ENCODE data around the gene BRSK2.

DNA sequence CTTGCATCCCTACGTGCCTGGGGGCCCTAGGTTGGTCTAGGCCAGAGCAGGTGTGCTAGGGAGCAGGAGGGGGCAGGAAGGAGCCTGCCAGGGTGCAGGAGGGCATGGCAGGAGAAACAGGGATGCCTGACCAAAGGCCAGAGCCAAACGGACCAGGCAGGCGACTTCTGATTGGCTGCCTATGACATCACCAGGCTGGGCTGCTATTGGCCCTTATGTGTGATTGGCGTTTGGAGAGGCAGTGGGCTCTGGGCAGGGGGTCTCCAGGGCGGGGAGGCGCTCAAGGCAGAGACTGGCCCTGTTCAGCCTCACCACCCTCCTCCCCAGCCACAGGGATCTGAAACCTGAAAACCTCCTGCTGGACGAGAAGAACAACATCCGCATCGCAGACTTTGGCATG, 52.4 kb downstream of the BRSK2 start:
- TF ChIP-seq, protein P1, sequence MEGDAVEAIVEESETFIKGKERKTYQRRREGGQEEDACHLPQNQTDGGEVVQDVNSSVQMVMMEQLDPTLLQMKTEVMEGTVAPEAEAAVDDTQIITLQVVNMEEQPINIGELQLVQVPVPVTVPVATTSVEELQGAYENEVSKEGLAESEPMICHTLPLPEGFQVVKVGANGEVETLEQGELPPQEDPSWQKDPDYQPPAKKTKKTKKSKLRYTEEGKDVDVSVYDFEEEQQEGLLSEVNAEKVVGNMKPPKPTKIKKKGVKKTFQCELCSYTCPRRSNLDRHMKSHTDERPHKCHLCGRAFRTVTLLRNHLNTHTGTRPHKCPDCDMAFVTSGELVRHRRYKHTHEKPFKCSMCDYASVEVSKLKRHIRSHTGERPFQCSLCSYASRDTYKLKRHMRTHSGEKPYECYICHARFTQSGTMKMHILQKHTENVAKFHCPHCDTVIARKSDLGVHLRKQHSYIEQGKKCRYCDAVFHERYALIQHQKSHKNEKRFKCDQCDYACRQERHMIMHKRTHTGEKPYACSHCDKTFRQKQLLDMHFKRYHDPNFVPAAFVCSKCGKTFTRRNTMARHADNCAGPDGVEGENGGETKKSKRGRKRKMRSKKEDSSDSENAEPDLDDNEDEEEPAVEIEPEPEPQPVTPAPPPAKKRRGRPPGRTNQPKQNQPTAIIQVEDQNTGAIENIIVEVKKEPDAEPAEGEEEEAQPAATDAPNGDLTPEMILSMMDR (IDR thresholded peaks at IDR 0.05) = no peak
- no peak for TF ChIP-seq POLR2A (IDR thresholded peaks at IDR 0.05)
